Effector CD4-positive, alpha-beta T cell (primary cell): ENCODE results near the gene PRAMEF26. TPM values are rescaled to one million over a fixed set of nuclear protein-coding genes. Genes with fewer than 3 reads are reported as not detected.
"Not testable (repeated sequence)": the region's sequence is repeated elsewhere in the genome, so short reads cannot be mapped to it uniquely, and the experiment has no call there.

ENCODE experiments used
- DNase-seq: peaks from one replicate; pipeline ENCODE4 v3.0.0-alpha.2; 2020
- total RNA-seq: gene quantifications from one replicate; lab custom pipeline; 2026; lab: John Stamatoyannopoulos, UW

The PRAMEF26 gene
- total RNA-seq = not detected

- DNase-seq = not testable (repeated sequence)
These were observed at the start of gene PRAMEF26 for GRCh38 chr1:13155909-13156308. TSS of gene PRAMEF26 (minus strand) at chr1:13156009. CDS start at chr1:13153095, 2,914 bp downstream.

- DNase-seq = not testable (repeated sequence)
These were observed 45.5 kb upstream of the PRAMEF26 start, which contains the start of gene PRAMEF13 for GRCh38 chr1:13201309-13201708. TSS of gene PRAMEF13 (minus strand) at chr1:13201409. CDS start at chr1:13199589, 1,820 bp downstream.

GRCh38 chr1:13171548-13171947 is 15.7 kb upstream of the PRAMEF26 start, which contains the start of gene PRAMEF9:
TSS of gene PRAMEF9 (plus strand) at chr1:13171848. CDS start at chr1:13175281, 3,433 bp downstream.
- not testable (repeated sequence) for DNase-seq

GRCh38 chr1:13165531-13165930 is 9.7 kb upstream of the PRAMEF26 start, which contains the start of gene HNRNPCL4:
TSS of gene HNRNPCL4 (minus strand) at chr1:13165631. CDS start at chr1:13165467, 164 bp downstream.
- not testable (repeated sequence) for DNase-seq

- not testable (repeated sequence) for DNase-seq
These were observed 39.1 kb downstream of the PRAMEF26 start, which contains the start of gene HNRNPCL2 for GRCh38 chr1:13116754-13117153. TSS of gene HNRNPCL2 (minus strand) at chr1:13116854. CDS start at chr1:13116400, 454 bp downstream.
